Suppressor macrophage treated with lipopolysaccharide for 4 hours (primary cell): Measurements from ENCODE around the gene SYDE1.

ENCODE experiments used
- DNase-seq: peaks from one replicate; pipeline ENCODE4 v3.0.0-alpha.2; 2020

SYDE1 gene

DNA sequence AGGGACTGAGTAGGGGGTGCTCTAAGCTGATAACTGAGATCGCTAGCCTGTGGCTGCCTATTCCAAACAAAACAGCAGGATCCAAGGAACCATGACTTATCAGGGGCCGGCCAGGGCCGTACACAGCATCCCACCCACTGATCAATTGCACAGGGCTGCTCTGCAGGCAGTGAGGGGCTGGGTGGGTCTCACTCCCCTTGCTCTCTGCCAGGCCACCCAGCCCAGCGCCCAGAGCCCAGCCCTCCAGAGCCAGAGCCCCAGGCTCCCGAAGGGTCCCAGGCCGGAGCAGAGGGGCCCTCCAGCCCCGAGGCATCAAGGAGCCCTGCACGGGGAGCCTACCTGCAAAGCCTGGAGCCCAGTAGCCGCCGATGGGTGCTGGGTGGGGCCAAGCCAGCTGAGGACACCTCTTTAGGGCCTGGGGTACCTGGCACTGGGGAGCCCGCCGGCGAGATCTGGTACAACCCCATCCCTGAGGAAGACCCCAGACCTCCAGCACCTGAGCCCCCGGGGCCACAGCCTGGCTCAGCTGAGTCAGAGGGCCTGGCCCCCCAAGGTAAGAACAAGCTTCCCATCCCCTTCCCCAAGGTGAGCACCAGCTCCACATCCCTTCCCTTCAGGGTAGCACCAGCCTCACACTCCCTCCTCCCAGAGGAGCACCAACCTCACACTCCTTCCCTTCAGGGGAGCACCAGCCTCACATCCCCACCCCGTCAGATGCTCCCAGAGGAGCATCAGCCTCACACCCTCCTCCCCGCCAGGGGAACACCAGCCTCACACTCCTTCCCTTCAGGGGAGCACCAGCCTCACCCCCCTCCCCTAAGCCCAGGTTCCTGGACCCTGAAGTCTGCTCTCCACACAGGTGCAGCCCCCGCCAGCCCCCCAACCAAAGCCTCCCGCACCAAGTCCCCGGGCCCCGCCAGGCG, 1.9 kb downstream of the SYDE1 start:
- no peak for DNase-seq

DNA sequence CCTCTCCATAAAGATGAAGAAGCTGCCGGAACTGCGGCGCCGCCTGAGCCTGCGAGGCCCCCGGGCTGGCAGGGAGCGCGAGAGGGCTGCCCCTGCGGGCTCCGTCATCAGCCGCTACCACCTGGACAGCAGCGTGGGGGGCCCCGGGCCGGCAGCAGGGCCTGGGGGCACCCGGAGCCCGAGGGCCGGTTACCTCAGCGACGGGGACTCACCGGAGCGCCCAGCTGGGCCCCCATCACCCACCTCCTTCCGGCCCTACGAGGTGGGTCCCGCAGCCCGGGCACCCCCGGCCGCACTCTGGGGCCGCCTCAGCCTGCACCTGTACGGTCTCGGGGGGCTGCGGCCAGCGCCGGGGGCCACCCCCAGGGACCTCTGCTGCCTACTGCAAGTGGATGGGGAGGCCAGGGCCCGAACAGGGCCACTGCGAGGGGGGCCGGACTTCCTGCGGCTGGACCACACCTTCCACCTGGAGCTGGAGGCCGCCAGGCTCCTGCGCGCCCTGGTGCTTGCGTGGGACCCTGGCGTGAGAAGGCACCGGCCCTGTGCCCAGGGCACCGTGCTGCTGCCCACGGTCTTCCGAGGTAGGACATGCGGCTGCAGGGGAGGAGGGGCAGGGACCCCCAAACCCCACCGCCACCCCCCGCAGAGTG, 2.7 kb downstream of the SYDE1 start:
- DNase-seq = no peak

DNA sequence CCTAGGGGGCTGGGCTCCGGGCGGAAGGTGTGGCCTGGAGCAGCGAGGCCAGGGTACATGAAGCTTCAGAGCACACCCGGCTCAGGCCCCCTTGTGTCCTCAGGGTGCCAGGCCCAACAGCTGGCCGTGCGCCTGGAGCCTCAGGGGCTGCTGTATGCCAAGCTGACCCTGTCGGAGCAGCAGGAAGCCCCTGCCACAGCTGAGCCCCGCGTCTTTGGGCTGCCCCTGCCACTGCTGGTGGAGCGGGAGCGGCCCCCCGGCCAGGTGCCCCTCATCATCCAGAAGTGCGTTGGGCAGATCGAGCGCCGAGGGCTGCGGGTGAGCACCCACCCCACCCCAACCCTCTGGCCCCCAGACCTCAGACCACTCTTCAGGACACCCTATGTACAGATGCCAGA, 3.2 kb downstream of the SYDE1 start:
- no peak for DNase-seq

DNA sequence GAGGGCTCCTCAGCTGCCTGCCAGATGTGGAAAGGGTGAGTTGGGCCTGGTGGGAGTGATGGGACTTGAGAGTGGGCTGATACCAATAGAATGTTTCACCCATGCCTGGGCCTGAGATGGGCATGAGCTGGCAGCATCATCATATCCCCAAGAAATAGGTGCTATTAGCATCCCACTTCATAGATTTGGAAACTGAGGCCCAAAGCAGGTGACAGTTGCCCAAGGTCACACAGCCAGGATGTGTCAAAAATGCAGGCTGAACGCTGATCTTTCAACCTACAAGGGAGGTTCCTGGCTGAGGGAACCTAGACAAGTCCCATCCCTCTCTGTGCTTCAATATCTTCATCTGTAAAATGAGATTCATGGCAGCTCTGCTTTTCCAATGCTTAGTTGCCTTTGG, 4.6 kb downstream of the SYDE1 start:
- DNase-seq = no peak

DNA sequence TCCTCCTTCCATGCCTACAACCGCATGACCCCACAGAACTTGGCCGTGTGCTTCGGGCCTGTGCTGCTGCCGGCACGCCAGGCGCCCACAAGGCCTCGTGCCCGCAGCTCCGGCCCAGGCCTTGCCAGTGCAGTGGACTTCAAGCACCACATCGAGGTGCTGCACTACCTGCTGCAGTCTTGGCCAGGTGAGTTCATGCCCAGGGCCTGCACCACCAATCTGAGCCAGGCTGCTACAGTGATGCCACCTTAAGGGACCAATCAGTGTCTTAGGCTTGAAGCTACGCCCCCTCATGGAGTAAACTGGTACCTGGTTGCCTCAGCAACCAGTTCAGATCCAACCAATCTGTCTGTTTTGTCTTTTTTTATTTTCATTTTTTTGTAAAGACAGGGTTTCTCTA, 5.2 kb downstream of the SYDE1 start:
- no peak for DNase-seq

DNA sequence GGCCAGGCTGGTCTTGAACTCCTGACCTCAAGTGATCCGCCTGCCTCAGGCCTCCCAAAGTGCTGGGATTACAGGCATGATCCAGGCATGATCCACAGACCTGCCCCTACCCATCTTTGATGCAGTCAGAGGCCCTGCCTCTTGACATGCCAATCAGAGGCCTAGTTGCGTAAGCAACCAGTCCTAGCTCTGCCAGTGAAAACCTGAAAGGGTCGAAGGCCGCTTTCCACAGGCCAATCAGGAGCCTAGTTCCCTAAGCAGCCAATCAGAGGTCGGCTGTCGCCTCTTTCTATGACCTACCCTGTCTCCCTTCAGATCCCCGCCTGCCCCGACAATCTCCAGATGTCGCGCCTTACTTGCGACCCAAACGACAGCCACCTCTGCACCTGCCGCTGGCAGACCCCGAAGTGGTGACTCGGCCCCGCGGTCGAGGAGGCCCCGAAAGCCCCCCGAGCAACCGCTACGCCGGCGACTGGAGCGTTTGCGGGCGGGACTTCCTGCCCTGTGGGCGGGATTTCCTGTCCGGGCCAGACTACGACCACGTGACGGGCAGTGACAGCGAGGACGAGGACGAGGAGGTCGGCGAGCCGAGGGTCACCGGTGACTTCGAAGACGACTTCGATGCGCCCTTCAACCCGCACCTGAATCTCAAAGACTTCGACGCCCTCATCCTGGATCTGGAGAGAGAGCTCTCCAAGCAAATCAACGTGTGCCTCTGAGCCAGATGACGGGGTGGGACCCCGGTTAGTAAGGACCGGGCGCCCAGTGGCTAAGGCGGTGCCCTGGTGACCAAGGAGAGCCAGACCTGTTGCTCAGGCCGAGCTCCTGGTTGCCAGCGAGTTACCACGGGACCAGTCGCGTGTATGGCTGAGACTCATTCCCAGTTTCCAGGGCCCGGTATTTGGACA, 6.3 kb downstream of the SYDE1 start:
- DNase-seq = no peak

DNA sequence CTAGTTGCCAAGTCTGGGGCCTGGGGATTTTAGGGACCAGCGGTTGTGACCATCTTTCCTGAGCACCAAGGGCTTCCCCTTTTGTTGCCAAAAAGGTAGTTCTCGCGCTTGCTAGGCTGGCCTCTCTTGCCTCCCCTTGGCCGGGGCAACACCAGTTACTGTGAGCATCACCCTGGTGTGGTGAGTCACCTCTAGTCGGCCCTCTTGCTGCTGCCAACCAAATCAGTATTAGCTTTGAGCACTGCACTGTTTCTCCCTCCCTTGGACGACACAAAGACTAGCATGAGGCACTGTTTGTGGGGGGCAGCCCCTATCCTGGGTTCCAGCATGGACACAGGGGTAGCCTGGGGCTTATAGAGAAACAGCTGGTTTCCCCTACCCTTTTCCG, 6.9 kb downstream of the SYDE1 start:
- no peak for DNase-seq

DNA sequence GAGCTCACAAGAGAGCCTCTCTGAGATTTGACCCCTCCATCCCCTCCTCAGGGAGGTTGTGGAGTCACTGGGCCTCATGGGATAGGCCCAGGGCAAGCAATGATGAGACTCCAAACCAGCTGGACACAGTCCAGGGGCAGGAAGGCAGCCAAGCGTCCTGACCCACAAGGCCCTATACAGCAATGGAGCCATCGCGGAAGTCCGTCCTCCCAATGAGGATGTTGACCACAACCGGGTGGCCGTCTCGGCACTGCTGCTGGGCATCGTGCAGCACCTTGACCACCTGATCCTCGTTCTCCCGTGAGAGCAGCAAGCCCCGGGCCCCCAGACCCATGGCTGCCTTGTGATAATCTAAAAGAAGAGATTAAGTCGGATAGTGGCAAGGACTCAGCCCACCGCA, 7.9 kb downstream of the SYDE1 start:
- no peak for DNase-seq

DNA sequence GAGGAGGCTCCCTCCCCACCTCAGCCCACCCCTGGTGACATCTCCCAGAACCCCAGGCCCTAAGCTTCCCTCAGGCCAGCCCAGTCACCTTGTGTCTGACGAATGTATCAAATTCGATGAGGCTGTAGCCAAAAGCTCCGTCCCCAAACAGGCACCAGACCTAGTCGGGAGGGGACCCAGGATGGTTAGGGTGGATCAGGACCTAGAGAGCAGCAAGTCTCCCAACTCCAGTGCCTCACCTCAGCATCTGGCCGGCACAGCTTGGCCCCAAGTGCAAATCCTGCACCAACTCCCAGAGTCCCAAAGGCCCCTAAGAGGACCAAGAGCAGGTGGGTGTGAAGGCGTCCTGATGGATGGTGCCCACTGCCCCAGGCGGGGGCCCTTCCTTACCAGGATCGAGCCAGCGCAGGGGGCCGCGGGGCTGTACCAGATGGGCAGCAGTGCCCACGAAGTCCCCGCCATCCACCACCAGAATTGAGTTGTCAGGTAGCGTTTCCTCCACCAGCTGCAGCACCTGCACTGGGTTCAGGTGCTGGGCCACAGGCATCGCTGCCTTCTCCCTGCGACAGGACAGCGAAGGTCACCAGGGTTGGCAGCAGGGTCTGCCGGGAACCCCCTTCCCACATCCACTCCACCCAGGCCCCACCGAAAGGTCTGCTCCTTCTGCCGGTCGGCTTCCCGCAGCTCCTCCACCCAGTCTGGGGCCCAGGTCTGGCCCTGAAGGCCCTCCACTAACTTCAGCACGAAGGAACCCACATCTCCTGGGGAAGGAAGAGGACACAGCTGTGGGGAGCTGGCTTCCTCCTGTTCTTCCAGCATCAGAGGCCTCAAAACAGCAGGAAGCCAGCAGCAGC, 8.8 kb downstream of the SYDE1 start:
- no peak for DNase-seq

DNA sequence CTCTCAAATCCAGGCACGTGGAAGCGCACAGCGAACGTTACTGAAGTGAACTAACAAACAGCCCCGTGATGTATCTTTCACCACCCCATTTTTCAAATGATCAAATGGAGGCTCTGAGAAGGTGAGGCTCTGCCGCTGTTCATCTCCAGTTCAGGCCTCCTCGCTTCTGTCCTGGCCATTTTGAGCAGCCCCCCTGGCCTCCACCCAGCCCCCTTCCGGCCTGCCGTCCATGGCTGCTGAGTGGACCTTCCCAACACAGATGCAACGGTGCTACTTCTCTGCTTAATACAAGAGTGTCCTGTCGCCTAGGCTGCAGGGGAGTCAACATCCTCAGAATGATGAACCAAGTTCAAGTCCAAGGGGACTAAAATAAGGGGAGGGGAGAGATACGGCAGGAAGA, 9.7 kb downstream of the SYDE1 start:
- DNase-seq = no peak

DNA sequence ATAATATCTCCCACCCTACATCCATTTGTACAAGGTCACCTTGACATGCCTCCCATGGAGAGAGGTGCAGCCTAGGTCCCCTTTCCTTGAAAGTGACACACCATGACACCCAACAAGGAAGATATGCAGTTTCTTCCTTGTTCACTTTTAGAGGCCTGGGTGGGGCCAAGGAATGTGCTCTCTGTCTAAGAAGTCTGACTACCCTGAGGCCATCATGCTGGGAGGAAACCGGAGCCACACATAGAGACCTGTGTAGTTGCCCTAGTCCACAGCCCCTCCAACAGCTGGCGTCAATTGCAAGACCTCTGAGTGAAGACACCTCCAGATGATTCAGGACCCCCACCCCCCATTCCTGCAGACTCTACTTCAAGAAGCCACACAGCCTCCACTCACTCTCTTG, 11.0 kb downstream of the SYDE1 start:
- DNase-seq = no peak

DNA sequence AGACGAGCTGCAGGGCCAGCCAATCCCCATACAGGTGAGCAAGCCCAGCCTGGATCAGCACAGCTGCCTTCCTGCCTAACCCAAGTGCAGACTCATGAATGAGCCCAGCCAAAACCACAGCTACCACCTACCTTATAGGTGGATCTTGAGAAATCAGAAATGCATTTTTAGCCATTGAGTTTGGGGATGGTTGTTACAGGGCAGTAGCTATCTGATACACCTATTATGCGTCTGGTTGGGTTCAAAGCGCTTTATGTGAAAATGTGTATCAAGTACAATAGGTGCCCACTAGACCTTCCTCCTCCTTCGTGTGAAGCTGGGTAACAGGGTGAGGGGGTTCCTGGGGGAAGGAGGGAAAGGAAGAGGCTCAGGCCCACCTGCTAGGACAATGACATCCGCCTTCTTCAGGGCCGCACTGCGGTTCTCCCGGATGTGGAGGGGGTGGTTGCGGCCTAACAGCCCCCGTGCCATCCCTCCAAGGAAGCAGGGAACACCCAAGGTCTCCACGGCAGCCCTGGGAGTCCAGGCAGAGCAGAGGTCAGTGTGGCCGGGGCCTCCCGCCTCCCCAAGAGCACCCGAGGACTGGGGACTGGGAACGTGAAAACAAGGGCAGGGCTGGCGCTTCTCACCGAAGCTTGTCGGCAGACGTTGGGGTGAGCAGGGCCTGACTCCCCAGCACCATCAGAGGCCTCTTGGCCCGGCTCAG, 11.7 kb downstream of the SYDE1 start:
- no peak for DNase-seq

DNA sequence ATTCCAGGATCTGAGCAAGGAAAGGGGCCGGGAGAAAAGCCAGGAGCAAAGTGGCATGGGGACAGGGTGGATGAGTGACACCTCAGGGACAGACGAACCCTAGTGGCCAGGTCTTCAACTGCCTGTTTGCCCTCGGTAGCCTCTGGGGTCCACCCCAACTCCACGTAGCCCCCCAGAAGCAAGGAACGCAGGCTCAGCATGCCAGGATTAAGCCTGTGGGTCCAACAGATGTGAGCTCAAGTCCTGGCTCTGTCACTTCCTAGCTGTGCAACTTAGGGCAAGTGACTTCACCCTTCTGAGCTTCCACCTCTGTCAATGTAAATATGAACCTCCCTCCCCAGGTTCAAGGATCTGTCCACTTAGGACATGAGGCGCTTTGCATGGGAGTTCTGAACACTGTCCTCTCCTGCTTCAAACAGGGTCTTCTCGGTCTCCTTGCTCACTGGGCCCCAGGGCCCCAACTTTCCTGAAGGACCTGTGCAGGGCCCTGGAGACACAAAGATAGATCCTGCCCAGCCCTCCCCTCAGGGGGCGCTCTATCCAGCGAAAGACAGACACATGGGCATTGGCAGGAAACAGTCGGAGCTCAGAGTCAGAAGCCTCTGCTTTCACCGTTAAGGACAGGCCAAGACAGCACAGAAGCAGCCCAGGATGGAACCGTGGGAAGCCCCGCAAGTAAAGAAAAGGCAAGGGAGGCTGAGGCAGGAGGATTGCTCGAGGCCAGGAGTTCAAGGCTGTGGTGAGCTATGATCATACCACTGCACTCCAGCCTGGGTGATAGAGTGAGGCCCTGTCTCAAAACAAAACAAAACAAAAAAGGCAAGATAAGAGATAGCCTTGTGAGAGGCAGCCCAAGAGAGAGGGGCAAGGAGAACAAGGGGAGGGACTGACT, 13.2 kb downstream of the SYDE1 start:
- DNase-seq = no peak

DNA sequence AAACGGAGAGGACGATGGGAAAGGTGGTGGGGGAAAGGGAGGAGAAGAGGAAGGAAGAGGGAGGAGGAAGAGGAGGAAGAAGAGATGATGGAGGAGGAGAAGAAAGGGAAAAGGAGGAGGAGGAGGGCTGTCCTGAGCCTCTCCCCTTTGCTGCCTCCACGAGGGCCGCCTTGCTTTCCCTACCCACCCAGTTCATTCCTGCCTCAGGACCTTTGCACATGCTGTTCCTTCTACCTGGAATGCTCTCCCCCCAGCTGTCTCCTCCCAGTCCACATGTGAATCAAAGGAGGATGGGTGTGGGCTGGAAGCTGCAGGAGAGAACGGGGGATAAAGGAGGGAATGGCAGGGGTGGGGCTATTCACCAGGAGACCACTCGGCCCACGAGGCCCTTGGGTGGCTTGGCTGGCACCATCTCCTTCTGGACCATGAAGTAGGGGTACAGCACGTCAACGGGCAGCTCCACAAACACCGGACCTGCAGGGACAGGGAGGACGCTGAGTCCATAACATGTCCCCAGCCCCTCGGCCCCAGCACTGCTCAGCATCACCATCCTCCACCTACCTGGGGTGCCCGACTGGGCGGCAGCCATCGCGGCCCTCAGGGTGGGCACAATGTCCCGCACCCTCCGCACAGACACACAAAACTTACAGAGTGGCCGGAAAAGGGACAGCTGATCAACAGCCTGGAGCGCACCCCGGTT, 15.3 kb downstream of the SYDE1 start:
- DNase-seq = no peak

DNA sequence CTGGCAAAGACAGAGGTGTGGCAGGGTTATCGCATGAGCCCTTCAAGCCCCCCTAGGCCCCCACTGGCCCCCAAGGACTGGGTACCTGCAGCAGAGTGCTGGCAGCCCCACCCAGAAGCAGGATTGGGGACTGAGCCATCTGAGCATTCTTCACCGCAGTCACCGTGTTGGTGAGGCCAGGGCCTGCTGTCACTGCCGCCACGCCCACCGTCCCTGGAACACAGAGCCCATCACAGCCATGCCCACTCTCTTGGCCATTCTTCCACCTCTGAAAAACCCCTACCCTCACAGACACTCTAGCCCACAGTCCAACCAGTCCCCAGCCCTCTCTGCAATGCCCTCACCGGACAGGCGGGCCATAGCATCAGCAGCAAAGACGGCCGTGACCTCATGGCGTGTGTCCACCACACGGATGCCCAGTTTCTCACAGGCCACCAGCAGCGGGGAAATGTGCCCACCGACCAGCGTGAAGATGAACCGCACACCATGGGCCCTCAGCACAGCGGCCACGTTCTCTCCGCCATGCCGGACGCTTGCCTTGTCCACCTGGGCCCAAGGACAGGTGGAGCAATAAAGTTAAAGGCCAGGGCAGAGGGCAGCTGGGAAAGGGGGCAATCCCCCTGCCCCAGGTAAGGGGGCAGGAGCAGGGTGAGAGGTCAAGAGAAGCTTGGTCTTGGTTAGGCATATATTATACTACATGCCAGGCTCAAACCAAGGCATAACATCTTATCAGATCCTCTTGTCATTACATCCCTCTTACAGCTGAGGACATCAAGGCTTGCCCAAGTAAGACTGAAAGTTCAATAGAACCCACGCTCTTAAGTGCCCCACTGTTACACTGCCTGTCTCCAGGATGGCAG, 16.1 kb downstream of the SYDE1 start:
- DNase-seq = no peak

DNA sequence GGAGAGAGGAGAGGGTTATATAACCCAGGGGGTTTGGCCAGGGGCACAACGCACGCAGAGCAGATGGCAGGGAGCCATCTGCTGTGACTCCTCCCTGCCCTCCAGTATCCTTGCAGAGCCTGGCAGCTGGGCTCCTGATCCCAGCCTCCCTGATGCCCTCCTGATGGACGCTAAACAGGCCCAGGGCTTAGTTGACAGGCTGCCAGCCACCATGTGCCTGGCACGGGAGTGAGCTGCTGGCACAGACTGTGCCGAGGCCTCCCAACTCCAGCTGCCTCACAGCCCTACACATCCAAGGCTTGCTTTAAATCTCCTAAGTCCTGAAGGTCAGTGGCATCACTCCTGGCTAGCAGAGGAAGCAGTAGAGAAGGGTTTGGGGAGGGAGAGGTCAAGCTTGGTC, 16.7 kb downstream of the SYDE1 start:
- DNase-seq = no peak

DNA sequence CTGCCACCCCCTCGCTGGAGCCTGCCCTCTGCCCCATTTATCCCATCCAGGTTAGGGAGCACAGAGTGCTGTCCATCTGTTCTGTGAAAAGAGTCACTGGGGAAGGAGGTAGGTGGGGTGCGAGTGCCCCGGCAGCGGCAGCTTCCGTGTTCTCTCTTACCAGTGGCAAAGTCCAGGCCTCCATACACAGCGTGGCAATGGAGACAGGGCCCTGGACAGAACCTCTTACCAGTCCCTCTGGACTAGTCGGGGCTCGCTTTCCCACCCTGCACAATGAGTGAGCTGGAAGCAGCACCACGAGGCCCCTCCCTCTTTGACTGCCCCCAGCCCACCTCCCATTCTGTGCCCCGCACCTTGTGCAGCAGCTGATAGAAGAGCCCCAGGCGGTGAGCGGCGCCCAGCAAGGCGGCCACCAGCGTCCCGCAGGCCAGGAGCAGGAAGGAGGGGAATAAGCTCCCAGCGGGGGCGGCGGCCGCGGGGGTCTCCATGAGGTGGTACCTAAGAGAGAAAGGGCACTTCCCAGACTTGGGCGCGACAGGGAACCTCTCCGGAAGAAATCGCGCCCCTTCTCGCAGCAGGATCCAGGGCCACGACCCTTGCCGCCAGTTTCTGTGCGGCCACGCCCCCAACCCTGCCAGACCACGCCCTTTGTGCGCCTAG, 17.5 kb downstream of the SYDE1 start:
- peak; percentile 19 for DNase-seq

DNA sequence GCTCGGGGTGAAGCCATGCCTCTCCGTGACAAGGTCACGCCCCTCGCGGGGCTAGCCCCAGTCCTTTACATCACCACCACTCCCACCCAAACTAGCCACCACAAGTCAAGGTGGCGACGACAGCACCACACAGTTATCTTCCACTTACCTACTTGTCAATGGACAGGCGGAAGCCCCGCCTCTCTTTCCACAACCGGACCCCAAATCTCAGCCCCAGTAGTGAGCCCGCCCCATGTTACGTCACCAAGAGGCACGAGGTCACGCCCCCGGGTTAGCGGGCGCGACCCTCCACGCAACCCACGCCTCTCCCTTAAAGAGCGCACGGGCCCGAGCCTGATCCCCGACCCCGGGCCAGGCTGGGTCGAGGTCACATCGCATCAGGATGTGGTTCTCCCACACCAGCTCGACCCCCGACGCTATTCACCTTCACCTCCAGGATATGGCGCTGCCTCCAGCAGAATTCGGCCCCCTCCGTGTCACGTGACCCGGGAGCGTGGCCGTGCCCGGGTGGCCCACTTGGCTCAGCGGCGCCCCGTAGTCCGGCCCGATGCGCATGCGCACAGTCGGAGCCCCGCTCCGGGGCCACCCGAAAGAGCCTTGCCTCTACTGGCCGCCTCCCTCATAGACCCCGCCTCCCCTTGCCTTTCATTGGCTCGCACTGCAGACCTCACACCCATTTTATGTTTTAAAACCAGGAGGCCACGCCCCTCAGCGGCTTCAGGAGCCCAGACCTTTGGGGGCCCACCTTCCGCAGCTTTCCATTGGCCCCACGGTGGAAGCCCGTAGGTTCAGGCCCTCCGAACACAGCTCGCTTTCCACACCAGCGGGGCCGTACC, 18.2 kb downstream of the SYDE1 start:
- peak; percentile 99 for DNase-seq
